GM19035 (cell line): ENCODE results near the gene SPARC.

Source experiments
- ATAC-seq: cut with Tn5 transposase; IDR thresholded peaks from one replicate; pipeline ENCODE4 v1.9.1; 2021; ENCODE audit not compliant: unreplicated experiment

SPARC gene

DNA sequence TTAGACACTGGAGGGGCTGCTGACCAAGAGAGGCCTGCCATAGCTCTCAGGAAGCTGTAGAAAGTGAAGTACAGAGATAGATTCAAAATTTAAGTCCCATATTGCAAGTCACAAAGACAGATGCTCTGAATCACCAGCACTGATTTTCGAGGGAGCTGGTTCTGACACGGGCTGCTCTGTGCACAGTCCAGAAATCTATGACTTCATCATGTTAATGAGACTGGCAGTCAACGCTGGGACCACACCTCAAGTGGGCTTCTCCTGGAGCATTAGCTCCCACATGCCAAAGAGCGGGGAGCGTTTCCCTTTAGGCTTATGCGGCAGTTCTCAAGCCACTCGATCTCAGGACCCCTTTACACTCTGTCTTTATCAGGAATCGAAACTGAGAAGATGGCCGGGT, 61.4 kb downstream of the SPARC start:
- no peak for ATAC-seq

DNA sequence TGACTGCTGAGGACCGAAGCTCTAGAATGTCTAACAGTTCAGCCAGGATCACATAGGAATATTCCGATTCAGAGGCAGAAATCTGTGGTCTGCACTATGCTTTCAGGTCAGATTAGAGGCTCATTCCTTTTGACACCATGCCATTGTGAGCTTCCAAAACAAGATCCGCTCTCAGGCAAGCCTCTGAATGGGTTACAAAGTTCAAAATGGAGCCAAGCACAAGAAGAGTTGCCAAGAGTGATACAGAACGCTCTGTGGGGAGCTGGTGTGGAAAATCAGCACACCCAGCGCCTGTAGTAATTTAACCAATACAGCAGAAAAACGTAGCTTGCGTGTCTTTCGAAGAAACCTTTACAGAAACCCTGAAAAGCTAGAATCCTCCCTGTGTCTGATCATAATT, 62.2 kb downstream of the SPARC start:
- ATAC-seq: no peak

DNA sequence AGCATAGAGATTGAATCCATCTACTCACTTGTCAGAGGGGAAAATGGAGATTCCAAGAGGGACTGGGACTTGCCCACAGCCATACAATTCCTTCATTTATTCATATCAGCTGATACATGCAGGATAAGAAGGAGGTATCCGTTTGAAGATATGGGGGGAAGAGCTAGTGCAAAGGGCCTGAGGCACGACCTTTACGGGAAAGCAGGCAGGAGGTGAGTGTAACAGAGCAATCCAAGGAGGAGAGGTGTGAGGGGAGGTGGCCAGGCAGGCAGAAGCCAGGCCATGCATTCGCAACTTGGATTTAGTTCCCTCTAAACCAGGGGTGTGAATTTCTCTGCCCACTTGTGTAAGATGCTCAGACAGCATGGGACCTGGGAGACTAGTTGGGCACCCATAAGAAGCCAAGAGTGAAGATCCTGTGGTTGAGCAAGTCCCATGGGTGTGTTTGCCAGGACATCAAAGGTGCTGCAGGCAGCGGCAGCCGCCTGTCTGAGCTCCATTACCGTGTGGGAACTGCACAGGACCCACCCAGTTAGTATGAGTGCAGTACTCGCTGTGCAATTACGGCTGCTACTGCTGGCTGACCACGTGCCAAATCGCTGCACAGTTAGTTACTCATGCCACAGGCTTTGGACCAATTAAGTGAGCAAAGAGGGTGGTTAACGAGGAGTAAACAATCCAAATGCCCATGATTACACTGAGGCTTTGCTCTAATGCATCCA, 64.2 kb downstream of the SPARC start:
- no peak for ATAC-seq

DNA sequence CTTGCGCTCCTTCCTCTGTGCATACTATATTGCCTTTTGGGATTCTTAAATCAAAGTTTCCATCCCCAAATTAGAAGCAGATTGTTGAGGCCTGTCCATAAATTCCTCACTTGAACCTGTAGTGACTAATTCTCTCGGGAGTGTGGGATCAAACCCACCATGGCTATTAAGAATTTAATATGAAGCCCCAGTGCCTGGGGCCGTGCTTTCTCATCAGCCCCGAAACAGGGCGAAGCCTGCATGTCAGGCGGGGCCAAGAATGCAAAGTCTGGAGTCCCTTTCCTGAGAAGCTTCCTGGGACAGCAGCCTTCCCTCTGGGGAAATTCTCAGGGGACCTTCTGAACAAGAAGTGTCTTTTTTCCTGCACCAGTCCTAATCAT, 66.3 kb downstream of the SPARC start:
- no peak for ATAC-seq

DNA sequence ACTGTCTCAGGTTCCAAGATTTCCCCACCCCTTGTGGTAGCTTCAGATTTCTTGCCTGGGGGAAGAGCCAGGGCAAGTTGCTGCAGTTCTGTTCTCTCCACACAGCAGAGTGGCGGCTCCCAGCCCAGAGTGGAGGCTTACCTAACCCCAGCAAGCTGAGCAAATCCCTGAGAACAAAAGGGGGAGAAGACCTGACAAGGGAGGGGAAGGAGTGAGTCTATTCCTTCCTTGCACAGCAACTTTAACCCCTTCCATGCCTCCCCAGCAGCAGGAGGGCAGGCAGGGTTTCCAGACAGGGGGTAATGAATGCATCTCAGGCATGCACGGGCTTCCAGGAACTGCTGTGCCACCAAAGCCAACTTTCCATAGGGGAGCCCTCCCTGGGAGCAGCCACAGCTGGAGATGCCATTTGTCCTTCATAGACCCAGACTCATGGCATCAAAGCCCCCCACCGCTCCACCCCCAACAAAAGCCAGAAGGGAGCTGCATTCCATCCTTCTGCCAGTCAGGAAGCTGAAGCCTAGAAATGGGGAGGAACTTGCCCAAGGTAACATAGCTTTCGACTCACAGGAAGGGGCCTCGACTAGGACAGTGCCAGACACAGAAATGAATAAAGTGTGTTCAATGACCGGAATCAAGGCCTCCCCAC, 66.8 kb downstream of the SPARC start:
- no peak for ATAC-seq

DNA sequence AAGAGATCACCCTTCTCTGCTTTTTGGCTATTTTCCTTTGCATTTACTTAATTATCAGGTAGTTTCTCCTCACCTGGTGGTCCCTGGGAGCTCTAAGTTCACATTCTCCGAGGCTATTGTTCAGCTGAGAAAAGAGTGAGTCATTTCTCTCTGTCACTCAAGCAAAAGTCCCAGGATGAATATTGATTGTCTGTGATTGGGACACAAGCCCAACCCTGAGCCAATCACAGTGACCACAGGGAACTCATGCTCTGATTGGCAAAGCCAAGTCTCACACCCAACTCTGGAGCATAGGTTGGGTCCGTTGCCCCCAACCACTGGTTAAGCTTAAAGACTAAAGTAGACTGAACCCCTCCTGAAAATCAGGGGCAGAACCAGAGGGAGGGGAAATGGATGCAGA, 67.8 kb downstream of the SPARC start:
- ATAC-seq: no peak

DNA sequence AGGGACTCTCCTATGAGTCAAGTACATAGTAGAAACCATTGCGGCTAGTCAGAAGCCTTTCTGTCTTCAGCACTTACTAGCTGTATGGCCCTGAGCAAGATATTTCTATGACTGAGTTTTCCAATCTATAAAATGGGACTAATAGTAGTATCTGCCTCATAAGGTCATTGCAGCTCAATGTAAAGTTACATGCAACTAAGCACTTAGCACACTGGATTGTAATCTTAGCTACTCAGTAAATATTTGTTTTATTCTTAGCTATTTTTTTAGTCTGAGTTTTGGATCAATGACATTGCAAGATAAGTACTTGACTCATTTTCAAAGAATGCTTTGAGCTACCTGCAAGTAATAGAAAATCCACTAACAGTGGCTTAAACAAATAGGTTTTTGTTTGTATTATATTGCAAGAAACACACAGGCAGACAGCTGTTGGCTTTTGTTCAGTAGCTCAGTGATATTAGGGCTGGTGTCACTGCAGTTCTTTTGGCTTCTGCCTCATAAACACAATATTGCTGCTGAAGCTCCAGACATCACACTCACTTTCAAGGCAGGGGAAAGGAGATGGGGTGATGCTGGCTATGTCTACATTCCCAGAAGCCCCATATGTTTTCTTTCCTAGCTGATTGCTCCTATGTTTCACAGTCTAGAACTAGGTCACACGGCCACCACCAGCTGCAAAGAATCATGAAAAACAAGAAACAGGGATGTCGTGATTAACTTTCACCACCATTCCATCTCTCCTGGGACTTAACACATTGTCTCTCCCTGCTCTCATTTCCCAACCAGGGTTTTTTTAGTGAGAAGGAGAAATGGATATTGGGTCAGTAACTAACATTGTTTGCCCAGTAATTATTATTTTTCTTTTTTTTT, 68.6 kb downstream of the SPARC start:
- no peak for ATAC-seq

DNA sequence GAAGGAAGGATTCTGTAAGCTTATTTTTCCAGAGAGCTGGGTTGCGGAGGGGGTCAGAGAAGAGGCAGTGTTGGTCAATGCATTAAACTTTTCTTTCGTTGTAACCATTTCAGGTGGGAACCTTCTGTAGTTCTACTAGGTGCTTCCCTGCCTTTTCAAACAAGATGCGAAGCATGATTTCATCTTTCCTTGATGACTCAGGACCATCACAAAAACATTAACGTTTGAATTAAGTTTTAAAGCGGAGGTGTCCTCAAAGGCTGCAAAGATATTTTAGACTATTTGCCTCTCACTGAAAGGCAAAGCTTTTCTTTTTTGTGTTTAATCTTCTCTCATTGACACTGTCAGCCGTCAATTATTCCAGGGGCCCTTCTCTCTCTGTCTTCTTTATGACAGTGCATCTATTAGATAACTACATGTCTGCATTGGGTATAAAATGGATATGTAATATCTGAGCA, 69.3 kb downstream of the SPARC start:
- no peak for ATAC-seq

DNA sequence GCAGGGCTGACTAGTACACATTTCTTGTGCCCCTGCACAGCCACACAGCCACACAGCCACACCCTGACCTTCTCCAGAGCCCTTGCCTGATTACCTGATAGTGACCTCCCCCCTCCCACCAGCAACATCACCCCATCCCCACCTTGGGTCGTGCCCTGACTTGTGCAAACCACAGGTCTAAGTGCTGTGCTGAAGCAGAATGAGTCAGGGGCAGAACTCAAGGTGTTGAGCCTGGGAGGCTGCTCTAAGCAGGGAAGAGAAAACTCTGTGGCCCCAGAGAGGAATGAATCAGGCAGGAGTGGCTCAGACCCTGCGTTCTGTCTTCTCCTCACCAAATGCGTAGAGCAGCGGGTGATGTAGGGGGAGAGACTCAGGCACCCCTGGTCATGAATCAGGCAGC, 71.3 kb downstream of the SPARC start:
- ATAC-seq: peak; percentile 53

DNA sequence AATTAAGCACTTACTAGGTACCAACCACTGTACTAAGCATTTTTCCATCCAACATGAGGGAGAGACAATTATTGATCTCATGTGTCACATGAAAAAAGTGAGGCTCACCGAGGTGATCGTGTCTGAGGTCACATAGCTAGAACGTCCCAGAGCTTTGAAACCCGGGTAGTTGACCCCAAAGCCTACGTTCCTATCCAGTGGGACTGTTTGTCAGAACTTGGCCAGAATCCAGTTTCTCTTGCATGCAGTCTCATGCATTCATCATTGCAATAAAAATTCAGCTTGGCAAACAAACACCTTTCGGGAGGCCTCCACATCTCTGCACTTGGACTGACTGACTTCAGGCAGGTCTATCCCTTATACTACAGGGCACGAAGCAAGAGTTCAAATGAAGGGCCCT, 72.2 kb downstream of the SPARC start:
- ATAC-seq: no peak

DNA sequence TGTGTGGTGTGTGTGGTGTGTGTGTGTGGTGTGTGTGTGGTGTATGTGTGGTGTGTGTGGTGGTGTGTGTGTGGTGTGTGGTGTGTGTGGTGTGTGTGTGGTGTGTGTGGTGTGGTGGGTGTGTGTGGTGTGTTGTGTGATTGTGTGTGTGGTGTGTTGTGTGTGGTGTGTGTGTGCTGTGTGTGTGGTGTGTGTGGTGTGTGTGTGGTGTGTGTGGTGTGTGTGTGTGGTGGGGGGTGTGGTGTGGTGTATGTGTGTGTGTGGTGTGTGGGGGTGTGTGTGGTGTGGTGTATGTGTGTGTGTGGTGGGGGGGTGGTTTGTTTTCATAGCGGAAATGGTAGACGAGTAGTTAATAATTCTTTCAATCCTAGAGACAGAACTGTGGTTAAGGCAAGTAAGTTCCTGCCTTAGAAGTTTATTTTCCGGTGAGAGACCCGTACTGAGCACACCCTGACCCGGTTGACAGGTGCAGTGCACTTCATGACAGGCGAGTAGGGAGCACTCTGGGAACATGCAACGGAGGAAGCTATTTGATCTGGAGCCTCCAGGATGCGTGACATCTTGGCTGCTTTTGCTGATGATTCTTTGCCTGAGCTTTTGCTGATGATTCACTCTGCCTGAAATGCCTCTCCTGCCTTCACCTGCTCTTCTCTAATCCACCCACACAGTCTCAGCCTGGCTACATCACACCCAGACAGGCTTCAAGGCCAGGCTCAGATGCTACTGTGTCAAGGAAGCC, 73.9 kb downstream of the SPARC start:
- peak; percentile 64 for ATAC-seq

DNA sequence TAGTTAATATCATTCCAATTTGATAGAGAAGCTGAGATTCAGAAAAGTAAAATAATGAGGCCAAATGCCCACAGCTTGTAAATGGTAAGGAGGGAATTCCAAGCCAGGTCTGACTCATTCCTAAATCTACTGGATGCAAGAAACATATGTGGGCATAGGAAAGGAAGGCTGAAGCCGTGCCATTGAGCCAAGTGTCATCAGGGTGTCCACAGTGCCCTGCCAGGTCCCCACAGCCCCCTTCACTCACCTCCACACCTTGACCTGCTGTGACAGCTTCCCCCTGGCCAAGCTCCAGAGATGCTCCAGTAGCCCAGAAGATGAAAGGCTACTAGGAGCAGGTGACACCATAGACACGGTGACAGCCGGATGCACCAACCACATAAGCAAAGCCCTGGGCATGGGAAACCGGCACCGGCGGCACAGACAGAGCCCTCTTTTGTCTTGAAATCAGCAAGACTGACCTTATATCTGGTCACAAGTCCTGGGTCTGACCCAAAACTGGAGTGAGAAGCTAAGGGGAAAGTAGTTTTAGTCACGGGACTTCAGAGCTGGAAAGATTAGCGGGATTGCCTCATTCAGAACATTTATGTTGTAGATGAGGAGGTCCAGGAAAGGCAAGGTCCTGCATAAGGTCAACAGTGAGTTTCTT, 75.5 kb downstream of the SPARC start:
- no peak for ATAC-seq
